ENCODE results near the gene SLC6A15. TPM values are rescaled to one million over a fixed set of nuclear protein-coding genes. Genes with fewer than 3 reads are reported as not detected.

Gene SLC6A15
- total RNA-seq, 6 experiments from 2014 or later, result not detected

DNA sequence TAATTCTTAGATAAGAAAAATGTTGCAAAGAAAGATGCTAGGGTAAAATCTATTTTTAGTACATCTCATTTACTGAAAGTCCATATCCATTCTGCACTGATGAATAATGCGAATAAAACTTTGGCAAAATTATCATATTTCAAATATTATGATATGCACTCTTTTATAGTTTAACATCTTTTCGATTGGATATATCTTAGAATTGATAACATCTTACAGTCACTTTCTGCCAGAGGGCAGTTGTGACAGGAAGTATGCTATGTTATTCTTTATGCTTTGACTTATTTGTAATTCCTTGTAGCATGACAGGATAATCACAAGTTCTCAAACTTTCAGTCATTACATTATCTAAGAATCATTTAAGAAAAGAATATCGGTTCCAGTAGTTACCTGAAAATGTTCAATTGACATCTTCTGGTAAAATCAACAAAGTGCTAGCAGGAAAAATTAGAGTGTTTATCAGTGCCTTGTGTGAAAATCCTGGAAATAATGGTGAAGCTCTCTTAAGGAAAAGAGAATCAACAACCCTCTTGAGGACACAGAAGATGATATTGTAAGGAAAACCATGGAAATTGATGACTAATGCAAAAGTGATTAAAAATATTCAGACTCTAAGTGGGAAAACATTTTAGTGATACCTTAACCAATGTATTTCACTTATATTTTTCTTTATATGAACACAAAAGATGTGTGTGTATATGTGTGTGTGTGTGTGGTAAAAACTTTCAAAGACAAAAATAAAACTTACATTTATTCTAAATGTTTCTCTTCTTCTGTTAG is 95.5 kb downstream of the SLC6A15 start:
- H3K4me1 ChIP-seq, result no peaks in the 10 kb centered on the region
- H3K9me3 ChIP-seq, result no peaks in the 10 kb centered on the region
- TF ChIP-seq POLR2A (IDR thresholded peaks at IDR 0.05) (no peak), CTCF (IDR thresholded peaks at IDR 0.05) (no peak)
- WGBS (ENCODE audit: insufficient coverage, low coverage, low lambda C conversion rate, missing lambda C conversion rate), result 63% methylated on average over 3 of the region's 3 CpGs
- no peak for ATAC-seq
- H3K4me3 ChIP-seq, result no peak overlapping the region
- no peak overlapping the region for H3K27ac ChIP-seq
- no peaks in the 10 kb centered on the region for H3K36me3 ChIP-seq
- H3K27me3 ChIP-seq, result no peaks in the 10 kb centered on the region
- intact Hi-C loops (cut with DNase I), result no loop called here
- no peak for DNase-seq

DNA sequence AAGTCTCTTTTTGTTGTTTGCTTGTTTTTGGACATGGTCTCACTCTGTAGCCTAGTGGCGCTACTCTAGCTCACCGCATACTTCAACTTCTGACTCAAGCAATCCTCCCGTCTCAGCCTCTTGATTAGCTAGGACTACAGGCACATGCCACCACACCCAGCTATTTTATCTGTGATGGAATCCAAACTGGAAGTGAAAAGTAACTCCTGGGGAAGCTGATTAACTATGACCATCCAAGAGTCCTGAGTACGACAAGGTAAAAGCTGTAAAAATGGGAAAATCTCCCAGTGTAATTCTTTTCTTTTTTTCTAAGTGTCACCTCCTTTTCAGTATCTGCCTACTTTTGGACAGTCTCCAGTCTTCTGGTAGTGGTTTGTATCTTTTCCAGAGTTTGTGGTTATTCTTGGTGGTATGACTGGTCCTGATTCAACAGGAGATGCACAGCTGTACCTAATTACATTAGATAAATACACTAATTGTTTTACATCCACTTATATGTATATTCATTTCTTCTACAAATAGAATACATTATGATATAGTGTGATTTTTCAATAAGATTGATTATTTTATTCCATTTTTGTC is 97.8 kb downstream of the SLC6A15 start:
- WGBS (ENCODE audit: insufficient coverage, low coverage, low lambda C conversion rate, missing lambda C conversion rate), result 73% methylated on average over 4 of the region's 4 CpGs
- no peak overlapping the region for H3K4me3 ChIP-seq
- intact Hi-C loops (cut with DNase I), result no loop called here
- H3K36me3 ChIP-seq, result no peaks in the 10 kb centered on the region
- DNase-seq, result no peak
- no peak overlapping the region for H3K27ac ChIP-seq
- TF ChIP-seq POLR2A (IDR thresholded peaks at IDR 0.05) (no peak), CTCF (IDR thresholded peaks at IDR 0.05) (no peak)
- H3K9me3 ChIP-seq, result no peaks in the 10 kb centered on the region
- ATAC-seq, result no peak
- H3K4me1 ChIP-seq, result no peaks in the 10 kb centered on the region
- no peaks in the 10 kb centered on the region for H3K27me3 ChIP-seq

GRCh38 chr12:84813780-84814663 is 98.6 kb downstream of the SLC6A15 start:
- Histone ChIP-seq H3K36me3 (no peaks in the 10 kb centered on the region), H3K9me3 (no peaks in the 10 kb centered on the region), H3K4me3 (no peak overlapping the region), H3K27me3 (no peaks in the 10 kb centered on the region), H3K27ac (no peak overlapping the region), H3K4me1 (no peaks in the 10 kb centered on the region)
- DNase-seq (no peak), ATAC-seq (no peak)
- intact Hi-C loops (cut with DNase I), result no loop called here
- WGBS (ENCODE audit: insufficient coverage, low coverage, low lambda C conversion rate, missing lambda C conversion rate), result 44% methylated on average over 1 of the region's 1 CpG
- TF ChIP-seq POLR2A (IDR thresholded peaks at IDR 0.05), result no peak
- TF ChIP-seq CTCF (IDR thresholded peaks at IDR 0.05), result no peak

GRCh38 chr12:84811291-84811690 is 101.3 kb downstream of the SLC6A15 start:
- no peaks in the 10 kb centered on the region for H3K4me1 ChIP-seq
- no peaks in the 10 kb centered on the region for H3K36me3 ChIP-seq
- ATAC-seq, result no peak
- H3K27me3 ChIP-seq, result no peaks in the 10 kb centered on the region
- no peak for DNase-seq
- H3K27ac ChIP-seq, result no peak overlapping the region
- H3K4me3 ChIP-seq, result no peak overlapping the region
- 31% methylated on average over 3 of the region's 3 CpGs for WGBS (ENCODE audit: insufficient coverage, low coverage, low lambda C conversion rate, missing lambda C conversion rate)
- H3K9me3 ChIP-seq, result no peaks in the 10 kb centered on the region
- intact Hi-C loops (cut with DNase I), result no loop called here
- no peak for TF ChIP-seq POLR2A (IDR thresholded peaks at IDR 0.05)

Measured in right lobe of liver (tissue), 6 donors.